Measurements from ENCODE around the gene MON1A. TPM values are rescaled to one million over a fixed set of nuclear protein-coding genes. Genes with fewer than 3 reads are reported as not detected.

MON1A gene
- total and polyA plus RNA-seq, 2 of the 8 experiments (the other 6 are each of a cell fraction or from before 2014, with no cell fraction given): 10.3 to 14.1 TPM

- H3K9ac ChIP-seq (replicated peaks in 1 of 4; ENCODE audit: extremely low read depth in 1 of 4, low read depth in 3 of 4, low read length in 3 of 4): no peak overlapping the region
- H4K20me1 ChIP-seq (replicated peaks in 1 of 2; ENCODE audit: control insufficient read depth in 1 of 2, insufficient read depth in 2 of 2, low read length in 2 of 2): peaks cover 3 to 11% of the 10 kb centered on the region in 2 experiments
- H3K4me3 ChIP-seq (ENCODE audit: extremely low read depth in 1 of 4, insufficient read depth in 2 of 4, low read depth in 3 of 4, low read length in 4 of 4): no peak overlapping the region
- H3K14ac ChIP-seq (ENCODE audit: insufficient read length): no peak overlapping the region
- no peak overlapping the region for H3K23ac ChIP-seq (ENCODE audit: insufficient read length)
- H2BK120ac ChIP-seq (replicated peaks; ENCODE audit: low read depth, low read length): no peak overlapping the region
- no peak overlapping the region for H4K5ac ChIP-seq (ENCODE audit: insufficient read length, low read depth, low read length)
- peaks cover 0 to 5% (median 3%) of the 10 kb centered on the region in 4 experiments; a peak in 3 of 7 replicates for H3K27me3 ChIP-seq (replicated peaks in 1 of 4; ENCODE audit: control insufficient read depth in 3 of 4, extremely low read depth in 1 of 4, insufficient read depth in 3 of 4, low read length in 3 of 4)
- H3K4me1 ChIP-seq (replicated peaks in 1 of 4; ENCODE audit: control insufficient read depth in 3 of 4, insufficient read depth in 4 of 4, low read length in 3 of 4): peaks cover 11 to 29% (median 21%) of the 10 kb centered on the region in 4 experiments
- peaks cover 16% of the 10 kb centered on the region for H3K79me1 ChIP-seq (ENCODE audit: low read depth, low read length)
- H3K79me2 ChIP-seq (ENCODE audit: control insufficient read depth in 1 of 2, insufficient read depth in 2 of 2, low read length in 2 of 2): peaks cover 3 to 22% of the 10 kb centered on the region in 2 experiments; a peak in 3 of 4 replicates
- H4K8ac ChIP-seq (ENCODE audit: extremely low read depth, insufficient read depth, low read length): no peak overlapping the region
- FAIRE-seq (no peak), DNase-seq (ENCODE audit: low read depth in 1 of 2, low spot score in 2 of 2) (no peak)
- H3K9me3 ChIP-seq (ENCODE audit: insufficient read depth in 2 of 2, low read depth in 1 of 2, low read length in 1 of 2): no peaks in the 10 kb centered on the region
- H3K36me3 ChIP-seq (ENCODE audit: control insufficient read depth in 2 of 4, insufficient read depth in 4 of 4, low read length in 3 of 4): no peaks in the 10 kb centered on the region
- no peak overlapping the region for H2BK5ac ChIP-seq (ENCODE audit: low read depth, low read length)
- H2BK20ac ChIP-seq (ENCODE audit: low read length): no peak overlapping the region
- no peak overlapping the region for H3K18ac ChIP-seq (ENCODE audit: extremely low read depth, low read length)
- no peak overlapping the region for H4K91ac ChIP-seq (replicated peaks; ENCODE audit: insufficient read length, low read length)
- H3K4ac ChIP-seq (replicated peaks; ENCODE audit: insufficient read length, low read depth, low read length): no peak overlapping the region
- H3K4me2 ChIP-seq (ENCODE audit: insufficient read depth in 1 of 2, low read depth in 2 of 2, low read length in 2 of 2): no peak overlapping the region
- 92% methylated on average over 10 of the region's 10 CpGs; no CpG with 5 or more reads in 1 of the 2 experiments for WGBS, 2 experiments (ENCODE audit: extremely low coverage in 1 of 2, insufficient coverage in 1 of 2, insufficient read length in 1 of 2, insufficient replicate concordance in 2 of 2, low coverage in 1 of 2, low lambda C conversion rate in 2 of 2, missing lambda C conversion rate in 1 of 2)
- no peak overlapping the region for H3K56ac ChIP-seq (replicated peaks; ENCODE audit: insufficient read length, low read depth, low read length)
- H2AFZ ChIP-seq (ENCODE audit: low read length): no peak overlapping the region
- peaks cover 13% of the 10 kb centered on the region; the same call in 1 of the 2 replicates for H3K23me2 ChIP-seq (ENCODE audit: low read depth, low read length)
- TF ChIP-seq CTCF (IDR thresholded peaks at IDR 0.05; ENCODE audit: control extremely low read depth in 1 of 3, insufficient read depth in 1 of 3, low read depth in 1 of 3, low read length in 3 of 3) (peak in 1 of 3 experiments; percentile 3; a peak in 1 of 4 replicates), HDAC6 (IDR thresholded peaks at IDR 0.05; ENCODE audit: low read depth, low read length) (no peak)
- peak overlapping the region; percentile 72; the same call in 1 of the 2 replicates for H2BK12ac ChIP-seq (ENCODE audit: low read depth, low read length)
- POLR2A ChIA-PET (ENCODE audit: partially characterized antibody): interaction anchor here (1.9 to 14.0 kb wide), 2 partner anchors 9 to 19 kb away, joined by 7 to 149 read pairs; no protein-coding TSS in a partner anchor
- no peak overlapping the region for H3K27ac ChIP-seq (ENCODE audit: low read depth, low read length)
- peak overlapping the region; percentile 89 for H2BK15ac ChIP-seq (ENCODE audit: low read length)
- no peak overlapping the region for H2AK5ac ChIP-seq (ENCODE audit: low read depth, low read length)
- CTCF ChIA-PET (ENCODE audit: partially characterized antibody): interaction anchor here (0.6 to 11.7 kb wide), 12 partner anchors 9 to 160 kb away, joined by 3 to 89 read pairs (median 5); no protein-coding TSS in a partner anchor
Observed at GRCh38 chr3:49871531-49872153, 58.0 kb downstream of the MON1A start.
